Loucy (cell line): ENCODE data around the gene MPRIP.

Source experiments
- H2AFZ ChIP-seq: fragments of 200-600 bp; sonication (generic); 2 replicates; pipeline ENCODE4 v1.6.0; 2016; ENCODE audit warnings: antibody characterized with exemption, mild to moderate bottlenecking, low read length, moderate library complexity
- H3F3A ChIP-seq: fragments of 200-600 bp; 2 replicates; pipeline ENCODE4 v1.6.0; 2016; ENCODE audit warnings: antibody characterized with exemption, low read depth, mild to moderate bottlenecking
- H3K27me3 ChIP-seq: fragments of 200-600 bp; sonication (generic); 2 replicates; pipeline ENCODE4 v1.6.1; 2014; ENCODE audit warnings: low read length, mild to moderate bottlenecking; ENCODE audit not compliant: insufficient read depth, poor library complexity, severe bottlenecking
- H3K36me3 ChIP-seq: fragments of 200-600 bp; sonication (generic); 2 replicates; pipeline ENCODE4 v1.6.1; 2016; ENCODE audit warnings: low read length; ENCODE audit not compliant: insufficient read depth
- H3K4me1 ChIP-seq: fragments of 200-600 bp; sonication (generic); 2 replicates; pipeline ENCODE4 v1.5.1; 2014; ENCODE audit warnings: low read length, mild to moderate bottlenecking; ENCODE audit not compliant: insufficient read depth, poor library complexity, severe bottlenecking
- H3K4me2 ChIP-seq: fragments of 200-600 bp; sonication (generic); 2 replicates; pipeline ENCODE4 v1.6.0; 2014; ENCODE audit warnings: antibody characterized with exemption, low read length, low read depth, mild to moderate bottlenecking; ENCODE audit not compliant: poor library complexity, severe bottlenecking
- H3K4me3 ChIP-seq: fragments of 200-600 bp; sonication (generic); 2 replicates; pipeline ENCODE4 v1.5.1; 2014; ENCODE audit warnings: low read length, mild to moderate bottlenecking, mixed read lengths; ENCODE audit not compliant: poor library complexity, severe bottlenecking
- H3K79me2 ChIP-seq: fragments of 200-600 bp; sonication (generic); 2 replicates; pipeline ENCODE4 v1.6.1; 2014; ENCODE audit warnings: low read length; ENCODE audit not compliant: insufficient read depth
- H3K9ac ChIP-seq: fragments of 200-600 bp; sonication (generic); 2 replicates; pipeline ENCODE4 v1.6.0; 2014; ENCODE audit warnings: mild to moderate bottlenecking, low read depth, low read length, moderate library complexity; ENCODE audit not compliant: poor library complexity, severe bottlenecking
- H3K9me2 ChIP-seq: fragments of 200-600 bp; sonication (generic); replicated peaks from 2 replicates; pipeline ENCODE4 v1.6.1; 2016; ENCODE audit warnings: low read depth, low read length, mixed read lengths
- H3K9me3 ChIP-seq: fragments of 200-600 bp; sonication (generic); 2 replicates; pipeline ENCODE4 v1.6.1; 2014; ENCODE audit warnings: mild to moderate bottlenecking, antibody characterized with exemption, low read length, low read depth; ENCODE audit not compliant: insufficient read depth
- H4K20me1 ChIP-seq: fragments of 200-600 bp; sonication (generic); 2 replicates; pipeline ENCODE4 v1.6.0; 2014; ENCODE audit warnings: antibody characterized with exemption, low read length, mild to moderate bottlenecking; ENCODE audit not compliant: insufficient read depth, poor library complexity, severe bottlenecking
- EZH2phosphoT487 ChIP-seq: fragments of 200-600 bp; IDR thresholded peaks from 2 replicates; pipeline ENCODE4 v1.6.1; 2018; ENCODE audit warnings: antibody characterized with exemption, mild to moderate bottlenecking, moderate library complexity, borderline replicate concordance
- TF ChIP-seq, protein P1 (sequence below): fragments of 200-600 bp; sonication (generic); conservative IDR thresholded peaks from 2 replicates; pipeline ENCODE4 v1.5.1; 2014; ENCODE audit warnings: mild to moderate bottlenecking, antibody characterized with exemption, low read length

The MPRIP gene

DNA sequence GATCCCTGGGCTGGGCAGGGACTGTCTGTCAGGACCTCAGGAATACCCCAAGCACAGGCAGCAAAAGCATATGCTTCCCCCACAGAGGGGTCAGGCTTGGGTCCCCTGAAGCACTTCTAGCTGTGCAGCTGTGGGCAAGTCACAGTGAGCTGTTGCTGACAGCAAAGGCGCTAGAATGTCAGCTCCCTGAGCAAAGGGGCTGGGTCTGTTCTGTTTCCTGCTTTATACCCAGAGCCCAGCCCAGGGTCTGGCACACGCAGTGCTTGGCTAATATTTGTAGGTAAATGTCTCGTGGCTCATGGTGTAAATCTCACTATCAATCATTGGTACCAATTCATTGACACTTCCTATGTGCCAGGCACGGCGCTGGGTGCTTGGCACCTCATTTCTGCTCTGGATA, 16.6 kb upstream of the MPRIP start:
- H3K4me3 ChIP-seq: no peak overlapping the region
- TF ChIP-seq, protein P1, sequence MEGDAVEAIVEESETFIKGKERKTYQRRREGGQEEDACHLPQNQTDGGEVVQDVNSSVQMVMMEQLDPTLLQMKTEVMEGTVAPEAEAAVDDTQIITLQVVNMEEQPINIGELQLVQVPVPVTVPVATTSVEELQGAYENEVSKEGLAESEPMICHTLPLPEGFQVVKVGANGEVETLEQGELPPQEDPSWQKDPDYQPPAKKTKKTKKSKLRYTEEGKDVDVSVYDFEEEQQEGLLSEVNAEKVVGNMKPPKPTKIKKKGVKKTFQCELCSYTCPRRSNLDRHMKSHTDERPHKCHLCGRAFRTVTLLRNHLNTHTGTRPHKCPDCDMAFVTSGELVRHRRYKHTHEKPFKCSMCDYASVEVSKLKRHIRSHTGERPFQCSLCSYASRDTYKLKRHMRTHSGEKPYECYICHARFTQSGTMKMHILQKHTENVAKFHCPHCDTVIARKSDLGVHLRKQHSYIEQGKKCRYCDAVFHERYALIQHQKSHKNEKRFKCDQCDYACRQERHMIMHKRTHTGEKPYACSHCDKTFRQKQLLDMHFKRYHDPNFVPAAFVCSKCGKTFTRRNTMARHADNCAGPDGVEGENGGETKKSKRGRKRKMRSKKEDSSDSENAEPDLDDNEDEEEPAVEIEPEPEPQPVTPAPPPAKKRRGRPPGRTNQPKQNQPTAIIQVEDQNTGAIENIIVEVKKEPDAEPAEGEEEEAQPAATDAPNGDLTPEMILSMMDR: no peak
- no peaks in the 10 kb centered on the region for H3K9me3 ChIP-seq
- H3F3A ChIP-seq: no peaks in the 10 kb centered on the region
- H3K27me3 ChIP-seq: no peaks in the 10 kb centered on the region
- H3K9me2 ChIP-seq: no peaks in the 10 kb centered on the region
- no peak overlapping the region for H2AFZ ChIP-seq
- H4K20me1 ChIP-seq: no peaks in the 10 kb centered on the region
- H3K79me2 ChIP-seq: no peaks in the 10 kb centered on the region
- no peak overlapping the region for H3K4me2 ChIP-seq
- no peak overlapping the region for H3K9ac ChIP-seq
- H3K36me3 ChIP-seq: no peaks in the 10 kb centered on the region
- no peaks in the 10 kb centered on the region for H3K4me1 ChIP-seq

- H3K4me3 ChIP-seq: no peak overlapping the region
- no peaks in the 10 kb centered on the region for H3K36me3 ChIP-seq
- no peak overlapping the region for H3K4me2 ChIP-seq
- no peak for TF ChIP-seq EZH2phosphoT487
- TF ChIP-seq, protein P1: no peak
- H3K9me3 ChIP-seq: no peaks in the 10 kb centered on the region
- no peak overlapping the region for H2AFZ ChIP-seq
- H3K9ac ChIP-seq: no peak overlapping the region
- no peaks in the 10 kb centered on the region for H3K79me2 ChIP-seq
- H4K20me1 ChIP-seq: no peaks in the 10 kb centered on the region
- no peaks in the 10 kb centered on the region for H3K4me1 ChIP-seq
- H3F3A ChIP-seq: no peaks in the 10 kb centered on the region
- H3K9me2 ChIP-seq: no peaks in the 10 kb centered on the region
- H3K27me3 ChIP-seq: no peaks in the 10 kb centered on the region
Observed at GRCh38 chr17:17026163-17026562, 16.1 kb upstream of the MPRIP start.

- TF ChIP-seq, protein P1: no peak
- TF ChIP-seq EZH2phosphoT487: no peak
- Histone ChIP-seq H4K20me1 (no peaks in the 10 kb centered on the region), H2AFZ (no peak overlapping the region), H3K9ac (no peak overlapping the region), H3K4me2 (no peak overlapping the region), H3K9me3 (no peaks in the 10 kb centered on the region), H3K27me3 (no peaks in the 10 kb centered on the region), H3K9me2 (no peaks in the 10 kb centered on the region), H3K79me2 (no peaks in the 10 kb centered on the region), H3F3A (no peaks in the 10 kb centered on the region), H3K4me3 (no peak overlapping the region), H3K36me3 (no peaks in the 10 kb centered on the region), H3K4me1 (no peaks in the 10 kb centered on the region)
Observed at GRCh38 chr17:17027442-17028058, 14.7 kb upstream of the MPRIP start.
